HEK293T (cell line): ENCODE data around the gene CDK13.
"Not testable (repeated sequence)": the region's sequence is repeated elsewhere in the genome, so short reads cannot be mapped to it uniquely, and the experiment has no call there.

ENCODE experiments used
- CTCF ChIA-PET: fragments of 350-600 bp; formaldehyde crosslinking; extraction: SDS; loops from one replicate; lab custom pipeline; 2021; ENCODE audit warnings: antibody characterized with exemption, inconsistent platforms; lab: Yijun Ruan, JAX
- POLR2A ChIA-PET: fragments of 350-600 bp; formaldehyde crosslinking; extraction: SDS; loops from one replicate; lab custom pipeline; 2020; ENCODE audit warnings: antibody characterized with exemption, inconsistent platforms; lab: Yijun Ruan, JAX
- DNase-seq: peaks from one replicate; pipeline ENCODE4 v3.0.0; 2012; ENCODE audit warnings: mixed read lengths; ENCODE audit errors: extremely low spot score
- ARNT ChIP-seq: fragments of 450-650 bp; IDR thresholded peaks from 2 replicates; pipeline ENCODE4 v1.6.1; 2017; ENCODE audit warnings: mild to moderate bottlenecking
- BHLHE40 ChIP-seq: fragments of 450-650 bp; IDR thresholded peaks from 2 replicates; pipeline ENCODE4 v1.6.1; 2016; ENCODE audit warnings: mild to moderate bottlenecking, moderate library complexity, borderline replicate concordance
- CTBP1 ChIP-seq: fragments of 450-650 bp; IDR thresholded peaks from 2 replicates; pipeline ENCODE4 v1.6.1; 2016; ENCODE audit warnings: borderline replicate concordance
- ELF4 ChIP-seq: fragments of 450-650 bp; IDR thresholded peaks from 2 replicates; pipeline ENCODE4 v1.6.1; 2017; ENCODE audit warnings: antibody characterized with exemption
- FOXA1 ChIP-seq: fragments of 450-650 bp; IDR thresholded peaks from 2 replicates; pipeline ENCODE4 v1.6.1; 2016; ENCODE audit warnings: mild to moderate bottlenecking
- FOXK2 ChIP-seq: fragments of 450-650 bp; IDR thresholded peaks from 2 replicates; pipeline ENCODE4 v1.6.1; 2016; ENCODE audit warnings: mild to moderate bottlenecking
- FOXM1 ChIP-seq: fragments of 450-650 bp; IDR thresholded peaks from 2 replicates; pipeline ENCODE4 v1.6.1; 2017; ENCODE audit warnings: mild to moderate bottlenecking, borderline replicate concordance
- HDGF ChIP-seq: fragments of 450-650 bp; IDR thresholded peaks from 2 replicates; pipeline ENCODE4 v1.6.1; 2017; ENCODE audit warnings: antibody characterized with exemption, borderline replicate concordance
- L3MBTL2 ChIP-seq: fragments of 450-650 bp; conservative IDR thresholded peaks from 2 replicates; pipeline ENCODE4 v1.6.1; 2016; ENCODE audit warnings: mild to moderate bottlenecking
- LEF1 ChIP-seq: fragments of 450-650 bp; IDR thresholded peaks from 2 replicates; pipeline ENCODE4 v1.6.1; 2017; ENCODE audit warnings: mild to moderate bottlenecking, borderline replicate concordance
- NFRKB ChIP-seq: fragments of 450-650 bp; IDR thresholded peaks from 2 replicates; pipeline ENCODE4 v1.6.1; 2016; ENCODE audit warnings: mild to moderate bottlenecking, moderate library complexity
- SP1 ChIP-seq: fragments of 450-650 bp; IDR thresholded peaks from 2 replicates; pipeline ENCODE4 v1.6.1; 2017
- SUZ12 ChIP-seq: fragments of 450-650 bp; IDR thresholded peaks from 2 replicates; pipeline ENCODE4 v1.6.1; 2016; ENCODE audit warnings: mild to moderate bottlenecking
- TARDBP ChIP-seq: fragments of 450-650 bp; IDR thresholded peaks from 2 replicates; pipeline ENCODE4 v1.6.1; 2016
- ZNF384 ChIP-seq: fragments of 450-650 bp; IDR thresholded peaks from 2 replicates; pipeline ENCODE4 v1.6.1; 2016
- TF ChIP-seq, protein P1 (sequence below): fragments of 450-650 bp; IDR thresholded peaks from 2 replicates; pipeline ENCODE4 v1.6.1; 2016

Gene CDK13

DNA sequence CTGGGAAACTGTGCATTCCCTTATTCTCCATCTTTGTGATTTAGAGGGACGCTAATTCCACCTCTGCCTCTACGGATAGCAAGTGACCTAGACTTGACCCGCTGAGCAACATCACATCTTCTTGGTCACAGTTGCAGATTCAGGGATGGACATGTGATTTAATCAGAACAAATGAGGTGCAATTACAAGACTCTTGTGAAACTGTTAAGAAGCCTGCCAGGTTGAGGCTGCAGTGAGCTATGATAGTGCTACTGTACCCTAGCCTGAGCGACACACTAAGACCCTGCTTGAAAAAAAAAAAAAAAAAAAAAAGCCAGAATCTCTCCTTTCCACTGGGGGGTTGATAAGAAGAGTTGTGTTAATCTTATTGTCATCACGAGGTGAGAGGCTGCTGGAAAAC lies 170.0 kb downstream of the CDK13 start:
- CTCF ChIA-PET, result no interaction called here
- POLR2A ChIA-PET, result no interaction called here
- DNase-seq, result no peak
- no peak for TF ChIP-seq LEF1
- TF ChIP-seq BHLHE40, result no peak
- TF ChIP-seq ZNF384, result no peak
- no peak for TF ChIP-seq TARDBP
- TF ChIP-seq SP1, result no peak
- no peak for TF ChIP-seq NFRKB
- TF ChIP-seq, protein P1, sequence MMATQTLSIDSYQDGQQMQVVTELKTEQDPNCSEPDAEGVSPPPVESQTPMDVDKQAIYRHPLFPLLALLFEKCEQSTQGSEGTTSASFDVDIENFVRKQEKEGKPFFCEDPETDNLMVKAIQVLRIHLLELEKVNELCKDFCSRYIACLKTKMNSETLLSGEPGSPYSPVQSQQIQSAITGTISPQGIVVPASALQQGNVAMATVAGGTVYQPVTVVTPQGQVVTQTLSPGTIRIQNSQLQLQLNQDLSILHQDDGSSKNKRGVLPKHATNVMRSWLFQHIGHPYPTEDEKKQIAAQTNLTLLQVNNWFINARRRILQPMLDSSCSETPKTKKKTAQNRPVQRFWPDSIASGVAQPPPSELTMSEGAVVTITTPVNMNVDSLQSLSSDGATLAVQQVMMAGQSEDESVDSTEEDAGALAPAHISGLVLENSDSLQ, result no peak
- no peak for TF ChIP-seq FOXA1
- TF ChIP-seq ELF4, result no peak
- no peak for TF ChIP-seq L3MBTL2
- no peak for TF ChIP-seq SUZ12
- TF ChIP-seq CTBP1, result no peak
- TF ChIP-seq ARNT, result no peak
- no peak for TF ChIP-seq HDGF
- no peak for TF ChIP-seq FOXM1
- TF ChIP-seq FOXK2, result no peak

DNA sequence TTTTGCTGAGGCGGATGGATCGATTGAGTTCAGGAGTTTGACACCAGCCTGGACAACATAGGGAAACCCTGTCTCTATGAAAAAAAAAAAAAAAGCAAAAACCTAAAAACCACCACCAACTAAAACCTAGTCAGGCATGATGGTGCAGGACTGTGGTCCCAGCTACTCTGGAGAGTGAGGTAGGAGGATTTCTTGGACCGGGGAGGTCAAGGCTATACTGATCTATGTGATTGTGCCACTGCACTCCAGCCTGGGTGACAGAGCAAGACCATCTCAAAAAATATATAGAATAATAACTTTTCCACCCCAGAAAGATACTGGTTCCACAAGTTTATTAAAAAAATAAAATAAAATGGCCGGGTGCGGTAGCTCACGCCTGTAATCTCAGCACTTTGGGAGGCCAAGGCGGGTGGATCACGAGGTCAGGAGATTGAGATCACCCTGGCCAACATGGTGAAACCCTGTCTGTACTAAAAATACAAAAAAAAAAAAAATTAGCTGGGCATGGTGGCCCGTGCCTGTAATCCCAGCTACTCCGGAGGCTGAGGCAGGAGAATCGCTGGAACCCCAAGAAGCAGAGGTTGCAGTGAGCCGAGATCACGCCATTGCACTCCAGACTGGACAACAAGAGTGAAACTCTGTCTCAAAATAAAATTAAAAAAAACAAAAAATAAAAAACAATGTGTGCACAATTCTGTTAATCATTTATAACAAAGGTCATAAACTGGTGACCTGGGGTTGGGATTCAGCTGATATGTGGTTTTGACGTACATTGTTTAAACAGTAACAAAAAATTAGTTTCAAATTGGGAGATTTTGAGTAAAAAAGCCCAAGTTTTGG lies 172.3 kb downstream of the CDK13 start:
- CTCF ChIA-PET, result interaction anchor here (0.6 kb wide), 1 partner anchor 552 kb away, joined by 3 read pairs; no protein-coding TSS in a partner anchor
- POLR2A ChIA-PET, DNase-seq: not testable (repeated sequence)

DNA sequence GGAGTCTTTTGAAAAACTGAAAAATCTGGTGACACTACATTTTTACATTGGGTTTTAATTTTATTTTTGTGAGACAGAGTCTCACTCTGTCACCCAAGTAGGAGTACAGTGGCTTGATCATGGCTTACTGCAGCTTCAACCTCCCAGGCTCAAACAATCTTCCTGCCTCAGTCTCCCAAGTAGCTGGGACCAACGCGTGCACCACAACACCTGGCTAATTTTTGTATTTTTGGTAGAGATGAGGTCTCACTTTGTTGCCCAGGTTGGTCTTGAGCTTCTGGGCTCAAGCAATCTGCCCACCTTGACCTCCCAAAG lies 172.8 kb downstream of the CDK13 start:
- DNase-seq, result no peak
- no peak for TF ChIP-seq FOXK2
- no peak for TF ChIP-seq BHLHE40
- TF ChIP-seq ARNT, result no peak
- no peak for TF ChIP-seq FOXM1
- TF ChIP-seq SP1, result no peak
- TF ChIP-seq CTBP1, result no peak
- TF ChIP-seq ZNF384, result no peak
- TF ChIP-seq TARDBP, result no peak
- TF ChIP-seq L3MBTL2, result no peak
- no peak for TF ChIP-seq SUZ12
- TF ChIP-seq, protein P1, result no peak
- TF ChIP-seq LEF1, result no peak
- no peak for TF ChIP-seq FOXA1
- TF ChIP-seq ELF4, result no peak
- CTCF ChIA-PET, result interaction anchor here (0.6 kb wide), 1 partner anchor 553 kb away, joined by 3 read pairs; no protein-coding TSS in a partner anchor
- POLR2A ChIA-PET, result no interaction called here

DNA sequence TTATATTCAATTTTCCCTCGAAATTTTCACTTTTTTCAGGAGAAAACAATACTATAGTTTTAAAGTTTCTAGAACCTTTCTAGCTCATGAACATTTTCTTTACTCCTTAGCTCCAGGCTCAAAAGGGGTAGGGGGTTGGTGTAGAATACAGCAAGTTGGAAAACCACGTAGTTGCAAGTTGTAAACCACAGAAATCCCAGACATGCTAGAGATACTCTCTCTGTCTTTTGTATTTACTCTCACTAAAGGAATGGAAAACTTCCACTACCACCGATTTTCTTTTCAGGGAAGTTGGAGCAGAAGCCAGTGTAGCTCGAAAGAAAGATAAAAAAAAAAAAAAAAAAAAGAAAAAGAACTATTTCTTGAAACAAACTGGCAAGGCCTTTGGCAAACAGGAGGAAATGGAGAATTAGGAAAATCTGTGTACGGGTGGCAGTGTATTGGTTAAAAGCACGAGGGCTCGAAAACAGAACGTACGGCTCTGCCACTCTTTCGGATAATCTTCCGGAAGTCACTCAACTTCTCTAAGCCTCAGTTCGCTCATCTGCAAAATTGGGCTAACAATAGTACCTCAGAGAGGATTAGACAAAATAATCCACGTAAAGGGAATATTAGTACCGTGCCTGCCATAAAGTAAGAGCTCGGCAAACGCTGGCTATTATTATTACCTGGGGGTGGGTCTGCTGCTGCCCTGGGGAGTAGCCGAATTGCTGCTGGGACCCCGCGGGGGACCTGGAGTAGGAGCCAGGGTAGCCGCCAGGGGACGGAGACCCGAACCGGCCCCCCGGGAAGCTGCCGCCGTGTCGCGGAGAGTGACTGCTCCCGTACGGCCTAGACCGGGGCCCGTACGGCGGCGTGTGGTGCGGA lies 183.7 kb downstream of the CDK13 start:
- TF ChIP-seq FOXA1 (no peak), FOXM1 (no peak), TARDBP (no peak), ELF4 (no peak), FOXK2 (no peak), LEF1 (no peak), SP1 (no peak), NFRKB (no peak), ZNF384 (no peak), BHLHE40 (no peak), HDGF (no peak), L3MBTL2 (no peak), CTBP1 (no peak), SUZ12 (no peak), ARNT (no peak)
- TF ChIP-seq, protein P1, result no peak
- DNase-seq, result no peak
- CTCF ChIA-PET, result interaction anchor here (0.5 to 1.0 kb wide), 4 partner anchors 9 to 1937 kb away, joined by 3 to 4 read pairs (median 3); no protein-coding TSS in a partner anchor
- POLR2A ChIA-PET, result interaction anchor here (1.0 to 1.3 kb wide), 4 partner anchors 8 to 36 kb away, joined by 3 to 6 read pairs (median 4); no protein-coding TSS in a partner anchor

DNA sequence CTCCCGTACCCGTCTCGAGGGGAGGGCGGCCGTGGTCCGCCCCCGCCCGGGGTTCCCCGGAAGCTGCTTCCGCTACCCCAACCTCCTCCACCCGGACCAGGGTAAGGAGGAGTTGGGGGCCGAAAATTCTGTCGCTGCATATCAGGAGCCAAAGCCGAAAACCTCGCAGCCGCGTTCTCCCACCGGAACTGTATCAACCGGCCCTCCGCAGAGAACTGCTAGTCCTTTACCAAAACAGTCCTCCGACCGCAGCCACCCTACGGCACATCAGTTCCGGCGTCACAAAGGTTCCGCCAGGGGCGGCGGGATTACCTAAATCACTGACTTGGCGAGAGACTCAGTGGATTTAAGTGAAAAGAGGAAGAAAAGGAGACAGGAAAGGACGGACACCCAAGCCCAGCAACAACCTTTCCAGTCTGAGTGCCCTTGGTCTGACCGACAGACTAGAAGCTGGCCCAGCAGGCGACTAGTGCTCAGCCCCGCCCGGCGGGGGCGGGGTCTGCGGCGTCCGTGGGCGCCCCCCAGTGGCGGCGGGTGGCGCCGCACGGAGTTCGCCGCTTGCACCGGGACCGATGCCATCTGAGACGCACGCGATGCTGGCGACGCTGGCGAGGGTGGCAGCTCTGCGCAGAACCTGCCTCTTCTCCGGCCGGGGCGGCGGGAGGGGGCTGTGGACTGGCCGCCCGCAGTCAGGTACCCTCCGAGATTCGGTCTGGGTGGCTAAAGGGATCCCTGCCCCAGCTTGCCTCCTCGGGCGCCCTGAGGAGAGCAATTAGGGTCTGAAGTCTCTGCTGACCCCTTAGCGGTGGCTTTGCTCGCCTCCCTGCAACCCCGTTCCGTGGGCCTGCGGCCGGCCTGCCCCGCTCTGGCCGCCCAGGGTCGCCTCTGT lies 184.6 kb downstream of the CDK13 start, which contains the start of the genes MPLKIP and SUGCT:
Gene MPLKIP (minus strand): TSS at position 195 of the 889 bp plus-strand sequence. CDS start 55 bp downstream, at position 140.
Gene SUGCT (plus strand): TSS at position 578 of the 889 bp plus-strand sequence.
- ChIA-PET POLR2A (interaction anchor here (1.0 to 1.3 kb wide), 5 partner anchors 9 to 184 kb away, joined by 3 to 6 read pairs (median 5); no protein-coding TSS in a partner anchor), CTCF (interaction anchor here (0.5 to 1.2 kb wide), 5 partner anchors 8 to 1937 kb away, joined by 3 to 4 read pairs (median 3); no protein-coding TSS in a partner anchor)
- TF ChIP-seq LEF1 (peak; percentile 28; the same call in 1 of the 2 replicates), FOXM1 (0 out of 2 replicates have a peak, but pooled peaks have one; percentile 32), ELF4 (peak; percentile 46; the same call in 1 of the 2 replicates), SP1 (peak; percentile 57; the same call in 1 of the 2 replicates), ARNT (peak; percentile 54; the same call in 1 of the 2 replicates), L3MBTL2 (peak; percentile 94), HDGF (no peak), CTBP1 (peak; percentile 80; the same call in 1 of the 2 replicates), ZNF384 (no peak), FOXK2 (0 out of 2 replicates have a peak, but pooled peaks have one; percentile 23), NFRKB (peak; percentile 27; the same call in 1 of the 2 replicates)
- DNase-seq, result peak; percentile 92
